Pancreas (tissue), 10 donors: ENCODE data around the gene CDH11. TPM values are rescaled to one million over a fixed set of nuclear protein-coding genes. Genes with fewer than 3 reads are reported as not detected.

ENCODE experiments used
- ATAC-seq, 4 donors: fragments of 200-7000 bp; cut with Tn5 transposase; one replicate each; pipeline versions ENCODE4 v1.8.0 to v1.9.1; 2020; ENCODE audit warnings: mild to moderate bottlenecking in 4 of 4, moderate library complexity in 4 of 4
- DNase-seq, 6 donors: peaks; one replicate each; pipeline ENCODE4 v3.0.0-alpha.2; 2020
- FAIRE-seq: peaks from 2 replicates; lab custom pipeline; 2012; peaks lifted over from hg19 to GRCh38; lab: Jason Lieb, UNC
- H3K27ac ChIP-seq, 4 donors: fragments of 200-600 bp; sonication (generic); 1 replicate in 3 of 4; 2 replicates in 1 of 4; pipeline versions ENCODE4 v1.5.0 to v1.8.0; 2020
- H3K27me3 ChIP-seq, 4 donors: fragments of 200-600 bp; one replicate each; pipeline ENCODE4 v1.8.0; 2021
- H3K36me3 ChIP-seq, 3 donors: fragments of 200-600 bp; sonication (generic) in 1 of 3; one replicate each; pipeline versions ENCODE4 v1.5.0 to v1.8.0; 2020 to 2021
- H3K4me1 ChIP-seq, 3 donors: fragments of 200-600 bp; one replicate each; pipeline ENCODE4 v1.8.0; 2021
- H3K4me3 ChIP-seq, 4 donors: fragments of 200-600 bp; sonication (generic) in 2 of 4; one replicate each; pipeline versions ENCODE4 v1.5.0 to v1.8.0; 2020 to 2021
- H3K9me3 ChIP-seq, 4 donors: fragments of 200-600 bp; one replicate each; pipeline ENCODE4 v1.8.0; 2021
- CTCF ChIP-seq, 4 donors: fragments of 200-600 bp; sonication (generic) in 3 of 4; IDR thresholded peaks; one replicate each; pipeline versions ENCODE4 v1.5.0 to v1.8.0; 2021; ENCODE audit warnings: antibody characterized with exemption in 4 of 4
- WGBS, 2 donors: extraction: QIAGEN DNeasy Blood & Tissue Kit; methylation state at CpG; one replicate each; pipeline ENCODE4 v1.1.7; 2013; 5-methylcytosine and 5-hydroxymethylcytosine counted together
- intact Hi-C, 3 donors: fragments of 100-400 bp; cut with DNase I; formaldehyde crosslinking; loops; one replicate each; pipeline versions ENCODE4 v1.11.1 to v1.14.2; 2022
- polyA plus RNA-seq, 2 donors: library from polyadenylated mRNA; stranded (reverse); fragments of 200-250 nt; gene quantifications; one replicate each; pipeline ENCODE4 v1.2.3, GENCODE V29; 2013
- total RNA-seq, 6 donors: library from RNA; stranded (reverse); fragmentation: NEBNext Ultra II Directional in 4 of 6; extraction: Animal tissue kit (Norgen Biotek cat#: 25700) in 4 of 6; gene quantifications; one replicate each; pipeline versions ENCODE4 v1.2.1 to v1.2.4, GENCODE V29; 2021 to 2023
- donor health status: healthy with polysubstance abuse.
- donor health status: DM: no; HTN: no; CAD: no; lungs with moderate emphysema.
- donor health status: DM: no; HTN: no; CAD: no.
- donor health status: control.
- donor health status: control.
- donor health status: Bipolar disorder and iron deficiency.
- donor health status: DM: yes; HTN: yes; CAD: no.
- donor health status: DM: no; HTN: no; CAD: no.
- donor health status: DM: no; HTN: no; CAD: no.
- donor health status: DM: yes; HTN: yes; CAD: no.

CDH11 gene
- total and polyA plus RNA-seq, 8 donors: 0.38 to 49.6 (median 1.8) TPM

- no peak overlapping the region for H3K4me3 ChIP-seq
- no peak overlapping the region for H3K27ac ChIP-seq
- H3K9me3 ChIP-seq: no peaks in the 10 kb centered on the region
- no peak for ATAC-seq
- no peaks in the 10 kb centered on the region for H3K4me1 ChIP-seq
- no peak for TF ChIP-seq CTCF (IDR thresholded peaks at IDR 0.05)
- no peak for FAIRE-seq
- no peaks in the 10 kb centered on the region for H3K27me3 ChIP-seq
- WGBS, 2 donors: 56 to 76% methylated on average over 7 of the region's 7 CpGs
- no peaks in the 10 kb centered on the region for H3K36me3 ChIP-seq
- DNase-seq: no peak
- intact Hi-C loops: no loop called here
These were observed 56.8 kb downstream of the CDH11 start for GRCh38 chr16:65065031-65065430.

GRCh38 chr16:65064131-65064530 lies 57.7 kb downstream of the CDH11 start:
- FAIRE-seq (no peak), DNase-seq (no peak), ATAC-seq (no peak)
- intact Hi-C loops: no loop called here
- Histone ChIP-seq H3K4me3 (no peak overlapping the region), H3K27me3 (no peaks in the 10 kb centered on the region), H3K4me1 (no peaks in the 10 kb centered on the region), H3K9me3 (no peaks in the 10 kb centered on the region), H3K27ac (no peak overlapping the region), H3K36me3 (no peaks in the 10 kb centered on the region)
- no peak for TF ChIP-seq CTCF (IDR thresholded peaks at IDR 0.05)
- 71 to 74% methylated on average over 2 of the region's 2 CpGs for whole genome bisulfite sequencing, 2 donors

- TF ChIP-seq CTCF (IDR thresholded peaks at IDR 0.05): no peak
- Histone ChIP-seq H3K9me3 (no peaks in the 10 kb centered on the region), H3K27me3 (no peaks in the 10 kb centered on the region), H3K36me3 (no peaks in the 10 kb centered on the region), H3K4me3 (no peak overlapping the region), H3K27ac (no peak overlapping the region), H3K4me1 (no peaks in the 10 kb centered on the region)
- no peak for FAIRE-seq
- ATAC-seq: no peak
- intact Hi-C loops: no loop called here
- no peak for DNase-seq
- 59 to 67% methylated on average over 8 of the region's 8 CpGs for WGBS, 2 donors
These were observed 58.9 kb downstream of the CDH11 start for GRCh38 chr16:65062736-65063583.

GRCh38 chr16:65061935-65062518 lies 59.8 kb downstream of the CDH11 start:
- Histone ChIP-seq H3K4me1 (no peaks in the 10 kb centered on the region), H3K27ac (no peak overlapping the region), H3K4me3 (no peak overlapping the region), H3K9me3 (no peaks in the 10 kb centered on the region), H3K27me3 (no peaks in the 10 kb centered on the region), H3K36me3 (no peaks in the 10 kb centered on the region)
- no peak for DNase-seq
- no peak for FAIRE-seq
- 64 to 79% methylated on average over 5 of the region's 5 CpGs for WGBS, 2 donors
- ATAC-seq: no peak
- intact Hi-C loops: no loop called here
- TF ChIP-seq CTCF (IDR thresholded peaks at IDR 0.05): no peak

- no peak for DNase-seq
These were observed 60.6 kb downstream of the CDH11 start for GRCh38 chr16:65061263-65061662.

More at GRCh38 chr16:65061263-65061662, 60.6 kb downstream of the CDH11 start:
- intact Hi-C loops: no loop called here
- no peak for TF ChIP-seq CTCF (IDR thresholded peaks at IDR 0.05)
- no peaks in the 10 kb centered on the region for H3K27me3 ChIP-seq
- no peaks in the 10 kb centered on the region for H3K4me1 ChIP-seq
- no peak overlapping the region for H3K4me3 ChIP-seq
- peak; percentile 41 for FAIRE-seq
- H3K9me3 ChIP-seq: no peaks in the 10 kb centered on the region
- 49 to 54% methylated on average over 3 of the region's 3 CpGs for WGBS, 2 donors
- no peak overlapping the region for H3K27ac ChIP-seq
- no peaks in the 10 kb centered on the region for H3K36me3 ChIP-seq
- ATAC-seq: no peak
